ENCODE results near the gene ATP11C. TPM values are rescaled to one million over a fixed set of nuclear protein-coding genes. Genes with fewer than 3 reads are reported as not detected.
A peak's percentile ranks its signal among the peaks of the same experiment; 100 is the strongest.
"Not testable (repeated sequence)": the region's sequence is repeated elsewhere in the genome, so short reads cannot be mapped to it uniquely, and the experiment has no call there.

The ATP11C gene
- total RNA-seq, 1 donor from 2014 or later: 66.0 TPM

GRCh38 chrX:139708067-139708466, 224.8 kb downstream of the ATP11C start, which contains the start of gene MCF2:
Gene MCF2 (minus strand): TSS chrX:139708167. CDS start chrX:139651744, 56,423 bp downstream.
- DNase-seq: no peak

GRCh38 chrX:139702658-139703057, 230.2 kb downstream of the ATP11C start:
- DNase-seq: no peak

DNA sequence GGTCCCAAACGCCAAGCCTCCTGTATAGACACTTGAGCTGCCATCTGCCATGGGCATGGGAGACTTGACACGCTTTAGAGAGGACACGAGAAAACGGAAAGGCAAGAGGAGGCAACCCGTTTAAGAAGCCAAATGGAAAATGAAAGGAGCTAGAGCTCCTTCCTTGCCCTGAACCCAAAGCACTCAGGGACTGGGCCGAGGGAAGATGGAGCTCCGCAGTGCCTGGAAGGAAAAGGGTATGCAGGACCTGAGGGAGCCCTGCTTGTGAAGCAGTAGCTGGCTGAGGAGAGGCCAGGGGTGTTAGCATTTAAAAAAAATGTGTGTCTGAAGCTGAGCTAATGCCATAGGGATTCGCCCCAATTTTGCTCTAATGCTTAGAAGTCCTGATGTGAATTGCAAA, 239.9 kb downstream of the ATP11C start:
- DNase-seq: no peak

DNA sequence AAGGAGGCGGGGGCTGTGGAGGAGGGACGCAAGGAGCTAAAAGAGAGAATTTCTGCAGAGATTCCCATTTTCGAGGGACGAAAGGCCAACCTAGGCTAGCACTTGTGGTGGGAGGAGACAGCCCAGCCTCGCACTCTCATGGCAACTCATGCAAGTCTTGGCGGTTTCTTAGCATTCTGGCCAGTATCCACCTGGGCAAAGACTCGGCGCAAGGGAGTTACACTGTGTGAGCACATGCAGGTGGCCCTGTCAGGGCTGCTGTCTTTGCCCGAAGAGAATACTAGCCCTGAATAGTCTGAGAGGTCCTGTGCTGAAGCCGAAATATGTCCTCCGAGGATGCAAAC, 240.4 kb downstream of the ATP11C start:
- DNase-seq: no peak

DNA sequence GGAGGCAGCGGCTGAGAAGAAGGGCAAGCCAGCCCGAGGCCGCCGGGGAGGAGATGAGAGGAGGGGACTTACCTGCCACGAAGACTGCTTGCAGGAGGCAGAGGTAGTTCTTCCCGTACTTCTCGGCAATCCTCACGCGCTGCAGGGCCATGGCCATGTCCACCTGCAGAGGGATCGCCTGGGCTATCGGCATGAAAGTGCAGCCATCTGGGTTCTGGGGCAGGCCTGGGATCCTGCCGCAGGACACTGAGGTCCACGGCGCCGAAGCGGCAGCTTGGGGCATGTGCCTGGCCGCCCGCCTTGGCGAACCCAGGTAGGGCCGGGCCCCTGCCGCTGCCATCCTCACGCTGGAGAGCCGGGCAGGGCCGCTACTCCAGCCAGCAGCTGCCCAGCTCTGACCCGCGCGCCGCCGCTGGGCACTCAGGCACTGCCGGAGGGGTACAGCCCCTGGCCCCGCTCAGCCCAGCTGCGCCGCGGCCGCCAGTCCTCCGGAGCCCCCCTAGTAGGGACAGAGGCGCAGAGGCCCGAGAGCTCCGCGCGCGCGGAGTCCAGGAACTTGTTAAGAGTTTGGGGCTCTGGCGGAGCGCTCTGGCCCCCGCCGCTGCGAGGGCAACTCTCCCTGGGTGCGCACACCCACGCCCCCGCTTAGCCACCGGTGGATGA, 240.9 kb downstream of the ATP11C start:
- no peak for DNase-seq

- no peak for DNase-seq
These were observed 241.4 kb downstream of the ATP11C start for GRCh38 chrX:139691493-139691842.

GRCh38 chrX:139685175-139685574, 247.7 kb downstream of the ATP11C start:
- DNase-seq: not testable (repeated sequence)

DNA sequence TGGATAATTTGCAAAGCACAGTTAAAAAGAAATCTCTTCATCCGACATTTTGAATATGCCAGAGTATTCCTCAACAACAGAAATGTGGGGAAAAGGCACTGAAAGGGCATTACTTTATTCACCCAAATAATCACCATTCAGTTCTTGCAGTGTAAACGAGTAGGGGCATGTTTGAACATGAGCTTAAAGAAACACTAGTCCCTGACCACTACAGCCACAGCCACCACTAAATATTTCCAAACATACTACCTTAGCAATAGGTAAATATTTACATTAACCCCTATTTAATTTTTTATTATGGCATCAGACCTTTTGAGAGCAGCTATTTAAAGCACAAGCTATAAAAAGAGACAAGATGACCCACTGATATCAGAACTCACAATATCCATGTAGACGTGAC, 252.5 kb downstream of the ATP11C start:
- no peak for DNase-seq

Small RNA genes lying within 50 kb of the gene (small RNA-seq; reads per million reads assigned to genes)
- gene MIR505 (7.7 reads per million, percentile 91 among the genes with 10 or more reads in this experiment), gene RF00425 (not detected), gene RF01210 (not detected), gene RNU6ATAC23P (not detected)

Other genes with a start within 250 kb of the ATP11C start
- 12.9 TPM for gene MCF2, start 224.9 kb downstream of the ATP11C start, total RNA-seq
- gene CXorf66, start 32.5 kb upstream of the ATP11C start, total RNA-seq: not detected